ENCODE results near the gene HLA-DOA. TPM values are rescaled to one million over a fixed set of nuclear protein-coding genes. Genes with fewer than 3 reads are reported as not detected.

Gene HLA-DOA
- total and polyA plus RNA-seq, 10 of the 15 experiments (the other 5 are each of a cell fraction or from before 2014, with no cell fraction given) = 8.8 to 108 (median 58.3) TPM

- TF ChIP-seq SREBF2 (IDR thresholded peaks at IDR 0.05; ENCODE audit: low read length) (no peak; the same call in 1 of the 2 replicates), ZNF217 (IDR thresholded peaks at IDR 0.05) (no peak), SKIL (IDR thresholded peaks at IDR 0.05; ENCODE audit: low read depth, poor library complexity, severe bottlenecking) (no peak), TARDBP (IDR thresholded peaks at IDR 0.05; ENCODE audit: borderline replicate concordance) (no peak), BHLHE40 (IDR thresholded peaks at IDR 0.05; ENCODE audit: borderline replicate concordance in 1 of 2, low read depth in 2 of 2, low read length in 1 of 2) (no peak; a peak in 1 of 4 replicates), NFYA (IDR thresholded peaks at IDR 0.05; ENCODE audit: borderline replicate concordance, low read depth, low read length) (no peak), POLR2A (IDR thresholded peaks at IDR 0.05; ENCODE audit: low read depth, low read length) (peak; percentile 19; the same call in 1 of the 2 replicates), ATF3 (IDR thresholded peaks at IDR 0.05; ENCODE audit: borderline replicate concordance, extremely low read depth, low read depth, low read length) (no peak), EP300 (IDR thresholded peaks at IDR 0.05; ENCODE audit: borderline replicate concordance in 1 of 2, control insufficient read depth in 1 of 2, low read depth in 2 of 2, low read length in 2 of 2) (no peak), ZBTB4 (CRISPR knock-in tag; IDR thresholded peaks at IDR 0.05) (no peak), RBBP5 (conservative IDR thresholded peaks at IDR 0.05) (no peak), E2F8 (IDR thresholded peaks at IDR 0.05; ENCODE audit: low read depth, partially characterized antibody) (no peak), MTA2 (IDR thresholded peaks at IDR 0.05; ENCODE audit: low read depth) (no peak), USF2 (IDR thresholded peaks at IDR 0.05; ENCODE audit: borderline replicate concordance, low read depth, low read length) (no peak), REST (IDR thresholded peaks at IDR 0.05; ENCODE audit: low read depth, low read length) (no peak)
Observed at GRCh38 chr6:32969685-32970412, 39.5 kb downstream of the HLA-DOA start (continued).
